Islet of Langerhans (tissue), 1 donor: ENCODE results near the gene PIM2.

ENCODE experiments used
- FAIRE-seq: peaks from one replicate; lab custom pipeline; 2011; peaks lifted over from hg19 to GRCh38; lab: Jason Lieb, UNC

PIM2 gene

DNA sequence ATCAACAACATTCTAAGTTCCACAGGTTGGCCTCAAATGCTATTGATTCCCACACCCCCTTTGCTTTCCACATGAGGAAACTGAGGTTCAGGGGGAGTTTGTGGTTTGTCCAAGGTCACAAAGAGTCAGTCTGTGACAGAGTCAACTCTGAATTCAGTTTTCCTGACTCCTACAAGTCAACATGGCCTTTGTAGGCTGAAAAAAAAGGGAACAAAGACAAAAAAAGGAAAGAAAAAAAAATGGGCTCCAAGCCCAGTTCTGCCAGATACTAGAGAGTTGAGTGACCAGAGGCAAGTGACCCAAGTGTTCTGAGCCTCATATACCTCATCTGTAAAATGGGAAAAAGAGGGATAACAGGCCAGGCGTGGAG, 16.5 kb upstream of the PIM2 start:
- FAIRE-seq = no peak

DNA sequence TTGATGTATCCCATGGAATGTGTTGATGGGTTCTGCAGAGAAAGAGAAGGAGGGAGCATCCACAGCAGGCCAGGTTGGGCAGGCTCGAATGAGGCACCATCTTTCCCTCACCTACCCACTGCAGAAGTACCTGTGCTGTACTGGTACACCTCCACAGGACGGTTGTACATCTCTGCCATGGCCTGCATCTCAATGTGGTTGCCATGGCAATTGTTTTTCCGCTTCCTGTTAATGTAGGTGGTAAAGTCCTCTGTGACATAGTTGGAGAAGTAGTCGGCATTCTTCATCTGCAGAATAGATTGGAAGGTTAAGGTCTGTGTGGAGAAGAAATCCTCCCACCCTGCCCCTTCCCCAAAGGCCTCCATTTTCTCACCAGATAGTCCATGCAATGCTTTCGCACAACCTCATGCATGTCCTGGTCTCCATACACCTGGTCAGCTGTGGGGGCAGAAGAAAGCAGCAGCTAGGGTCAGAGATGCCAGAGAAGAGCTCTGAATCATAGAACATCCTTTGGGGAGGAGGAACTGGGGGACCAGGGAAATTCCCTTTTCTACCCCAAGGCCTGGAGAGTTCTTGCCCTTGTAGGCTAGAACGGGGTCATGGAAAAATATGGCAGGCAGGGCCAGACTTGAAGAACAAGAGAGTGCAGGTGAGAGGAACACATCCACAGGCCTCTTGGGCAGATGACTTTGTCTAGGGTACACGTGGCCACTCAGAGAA, 15.9 kb upstream of the PIM2 start:
- no peak for FAIRE-seq

DNA sequence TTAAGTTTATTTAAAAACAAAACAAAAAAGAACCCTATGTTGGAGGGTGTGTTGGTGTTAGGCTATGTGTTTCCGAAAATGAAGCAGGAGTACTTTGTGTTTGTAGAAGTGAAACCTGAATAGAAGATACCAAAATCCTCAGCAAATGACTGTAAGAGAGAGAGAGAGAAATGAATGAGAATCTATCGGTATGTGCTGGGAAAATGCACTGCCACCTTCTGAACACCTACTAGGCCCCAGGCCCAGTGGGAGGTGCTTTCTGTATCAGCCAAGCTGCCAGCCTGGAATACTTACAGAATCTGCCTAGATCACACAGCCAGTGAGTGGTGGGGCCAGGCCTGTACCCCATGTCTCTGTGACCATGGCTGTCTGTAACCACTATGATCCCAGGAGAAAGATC, 14.9 kb upstream of the PIM2 start:
- no peak for FAIRE-seq

DNA sequence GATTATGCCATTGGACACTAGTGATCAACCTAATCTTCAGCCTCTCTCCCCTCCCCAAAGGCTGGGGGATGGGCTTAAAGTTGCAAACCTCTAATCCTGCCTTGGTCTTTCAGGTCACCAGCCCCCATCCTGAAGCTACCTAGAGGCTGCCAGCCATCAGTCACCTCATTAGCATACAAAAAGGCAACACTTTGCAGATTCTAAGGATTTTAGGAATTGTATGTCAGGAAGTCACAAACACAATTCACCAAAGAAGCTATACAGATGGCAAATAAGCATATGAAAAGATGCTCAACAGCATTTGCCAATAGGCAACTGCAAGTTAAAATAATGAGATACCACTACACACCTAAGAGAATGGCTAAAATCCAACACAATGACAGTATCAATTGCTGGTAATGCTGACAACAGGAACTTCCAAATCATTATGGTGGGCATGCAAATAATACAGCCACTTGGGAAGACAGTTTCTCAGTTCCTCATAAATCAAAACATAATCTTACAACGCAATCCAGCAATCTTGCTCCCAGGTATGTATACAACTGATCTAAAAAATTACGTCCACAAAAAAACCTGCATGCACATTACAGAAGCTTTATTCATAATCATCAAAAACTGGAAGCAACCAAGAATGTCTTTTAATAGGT, 9.0 kb upstream of the PIM2 start:
- FAIRE-seq = no peak

DNA sequence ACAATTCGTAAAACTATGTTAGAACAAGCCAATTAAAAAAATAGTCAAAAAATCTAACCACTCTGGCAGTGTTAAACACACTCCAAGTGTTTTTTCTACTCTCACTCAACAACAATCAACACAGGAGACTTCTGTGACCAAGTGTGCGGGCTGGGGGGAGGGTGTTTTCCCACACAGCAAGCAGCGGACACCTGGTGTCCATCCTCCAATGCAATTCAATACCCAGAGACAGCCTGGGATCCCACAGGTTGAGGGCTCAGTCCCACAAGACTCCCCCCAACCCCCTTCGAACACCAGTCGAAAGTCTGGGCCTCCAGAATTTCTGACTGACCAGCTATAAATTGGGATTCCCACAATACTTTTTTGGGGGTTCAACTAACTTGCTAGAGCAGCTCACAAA, 8.3 kb upstream of the PIM2 start:
- FAIRE-seq = no peak

DNA sequence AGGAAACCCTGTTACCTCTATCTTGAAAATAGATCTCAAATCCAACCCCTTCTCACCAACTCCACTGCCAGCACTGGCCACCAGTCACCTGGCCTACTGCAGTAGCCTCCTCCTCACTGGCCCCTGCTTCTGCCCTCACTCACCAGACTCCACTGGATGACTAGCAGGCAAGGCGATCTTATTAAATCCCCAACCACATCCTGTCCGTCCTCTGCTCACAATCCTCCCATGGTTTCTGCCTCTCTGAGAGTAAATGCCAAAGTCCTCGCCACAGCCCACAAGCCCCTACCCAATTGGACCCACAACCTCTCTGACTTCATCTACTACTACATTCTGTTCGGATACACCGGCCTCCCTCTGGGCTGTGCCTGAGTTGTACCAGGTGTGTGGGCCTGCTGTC, 5.4 kb upstream of the PIM2 start:
- FAIRE-seq = no peak

DNA sequence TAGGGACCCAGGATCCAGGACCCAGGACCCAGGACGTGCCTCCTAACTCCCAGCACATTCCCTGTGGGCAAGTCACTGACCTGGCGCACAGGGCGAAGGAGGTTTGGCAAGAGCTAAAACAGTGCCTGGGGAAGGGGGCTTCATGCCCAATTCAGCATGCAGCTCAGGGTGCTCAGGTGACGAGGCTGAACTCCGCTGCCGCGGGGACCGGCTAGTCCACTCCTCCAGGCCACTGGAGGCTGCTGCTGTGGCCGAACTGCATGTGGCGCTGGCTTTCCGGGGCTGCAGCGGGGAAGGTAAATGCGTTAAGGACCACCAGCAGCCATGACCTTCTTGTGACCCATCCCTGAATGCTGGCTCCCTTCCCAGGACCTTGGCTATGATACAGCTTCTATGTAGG, 4.9 kb upstream of the PIM2 start:
- no peak for FAIRE-seq

DNA sequence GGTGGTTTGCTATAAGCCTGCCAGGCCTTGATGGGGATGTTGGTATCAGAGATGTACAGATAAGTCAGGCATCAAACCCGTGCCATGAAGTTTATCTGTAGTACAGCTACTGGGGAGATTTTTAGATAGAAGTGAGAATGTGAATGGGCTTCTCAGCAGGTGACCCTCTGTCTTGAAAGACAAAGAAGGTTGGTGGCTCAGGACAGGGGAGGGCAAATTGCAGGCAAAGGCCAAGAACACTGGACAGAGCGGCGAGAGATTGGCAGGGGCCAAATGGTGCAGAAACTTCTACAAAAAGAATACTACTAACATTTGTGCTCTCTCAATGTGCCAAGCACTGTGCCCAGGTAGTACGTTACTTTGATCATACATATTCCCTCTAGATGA, 1.9 kb upstream of the PIM2 start:
- no peak for FAIRE-seq

DNA sequence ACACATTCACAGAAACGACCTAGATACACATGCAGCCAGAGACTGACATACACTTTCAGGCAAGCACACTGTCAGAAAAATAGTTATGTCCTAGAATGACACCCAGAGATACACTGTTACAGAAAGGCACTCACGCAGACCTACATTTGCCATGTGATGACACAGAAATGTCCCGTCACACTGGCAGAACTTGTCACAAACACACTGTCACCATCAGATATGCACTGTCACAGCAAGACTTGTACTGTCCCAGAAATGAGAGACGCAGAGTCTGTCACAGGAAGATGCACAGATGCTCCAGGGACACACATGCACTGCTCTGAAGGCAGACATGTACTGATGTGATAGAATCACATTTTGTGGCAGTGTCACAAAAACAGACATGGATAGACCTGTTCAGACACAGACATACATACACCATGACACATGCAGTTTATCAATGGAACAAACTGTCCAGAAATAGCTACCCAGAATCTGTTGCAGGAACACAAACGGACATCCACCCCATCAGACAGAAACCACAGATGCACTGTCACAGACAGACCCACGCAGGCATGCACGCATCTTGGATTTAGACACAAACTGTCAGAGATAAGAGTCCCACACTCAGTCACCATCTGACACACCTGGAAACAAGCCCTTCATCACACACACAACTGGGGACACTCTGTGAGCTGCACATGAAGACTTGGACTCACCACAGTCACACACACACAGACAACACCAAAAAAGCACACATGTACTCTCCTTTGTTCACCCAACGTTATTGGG, 1.3 kb upstream of the PIM2 start:
- no peak for FAIRE-seq

DNA sequence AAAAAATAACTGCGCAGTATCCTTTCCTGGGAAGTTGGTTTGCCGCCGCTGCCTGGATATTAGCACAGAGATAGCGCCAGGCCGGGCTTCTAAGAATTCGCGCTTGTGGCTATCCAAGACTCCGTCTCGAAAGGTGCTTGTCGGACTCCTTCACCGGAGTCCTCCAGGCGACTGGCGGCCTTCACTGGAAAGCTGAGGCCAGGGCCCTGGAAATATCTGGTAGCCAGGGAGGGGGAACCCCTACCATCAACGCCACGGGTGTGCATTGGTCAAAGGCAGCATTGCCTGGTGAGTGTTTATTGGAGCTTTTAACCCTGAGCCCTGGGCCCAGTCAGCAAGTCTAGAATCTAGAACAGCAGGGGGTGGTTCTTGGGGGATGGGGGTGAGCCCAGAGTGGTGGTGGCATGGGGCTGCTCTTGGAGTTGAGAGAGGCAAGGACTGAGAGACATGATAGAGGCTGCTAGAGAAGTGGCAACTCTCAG, 577 bp upstream of the PIM2 start:
- FAIRE-seq = no peak

DNA sequence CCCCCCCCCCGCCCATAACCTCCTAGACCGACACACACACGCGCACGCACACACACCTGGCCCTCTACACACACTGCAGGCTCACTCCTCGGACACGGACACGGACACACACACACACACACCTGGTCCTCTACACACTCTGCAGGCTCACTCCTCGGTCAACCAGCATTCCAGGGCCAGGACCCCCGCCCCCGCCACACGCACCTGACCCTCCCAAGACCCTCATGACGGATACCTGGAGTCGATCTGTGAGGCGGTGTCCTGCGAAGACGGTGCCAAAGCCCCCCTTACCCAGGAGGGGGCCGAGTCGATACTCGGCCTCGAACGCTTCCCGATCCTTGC, 552 bp downstream of the PIM2 start:
- no peak for FAIRE-seq

DNA sequence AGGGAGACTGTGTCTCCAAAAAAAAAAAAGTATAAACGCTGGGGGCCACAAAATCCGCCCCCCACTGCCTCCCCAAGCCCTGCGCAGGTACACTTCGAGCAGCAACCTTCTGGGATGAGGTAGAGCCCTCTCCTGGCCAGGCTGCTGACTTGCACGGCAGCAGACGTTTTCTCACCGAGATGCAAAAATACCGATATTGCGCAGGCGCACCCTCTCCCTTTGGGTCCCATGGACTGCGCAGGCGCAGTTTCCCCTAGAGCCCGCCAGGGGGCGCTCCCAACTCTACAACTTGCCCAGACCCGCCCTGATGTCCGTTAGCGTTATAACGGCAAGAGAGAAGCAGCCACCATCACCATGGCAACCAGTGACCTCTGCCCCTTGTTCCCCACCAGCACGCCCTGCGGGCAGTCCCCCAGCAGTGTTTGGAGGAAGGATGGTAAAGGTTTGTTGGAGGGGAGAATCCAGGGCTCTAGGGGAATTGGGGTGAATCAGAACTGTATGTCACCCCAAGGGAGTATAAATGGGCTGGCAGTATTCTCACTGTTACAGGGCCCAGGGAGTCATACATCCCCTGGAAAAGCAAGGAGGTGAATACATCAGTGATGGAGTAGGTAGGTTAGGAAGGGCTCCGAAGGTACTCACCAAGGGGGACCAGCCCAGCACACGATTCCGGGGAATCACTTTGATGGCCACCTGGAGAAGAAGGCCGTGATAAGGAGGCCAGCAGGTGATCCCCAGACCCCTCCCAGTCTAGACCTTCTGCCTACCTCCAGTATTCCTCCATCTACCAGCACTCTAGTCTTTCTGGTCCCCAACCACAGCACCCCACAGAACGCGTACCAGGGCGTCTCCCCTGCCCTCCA, 1.5 kb downstream of the PIM2 start:
- FAIRE-seq = peak; percentile 100

DNA sequence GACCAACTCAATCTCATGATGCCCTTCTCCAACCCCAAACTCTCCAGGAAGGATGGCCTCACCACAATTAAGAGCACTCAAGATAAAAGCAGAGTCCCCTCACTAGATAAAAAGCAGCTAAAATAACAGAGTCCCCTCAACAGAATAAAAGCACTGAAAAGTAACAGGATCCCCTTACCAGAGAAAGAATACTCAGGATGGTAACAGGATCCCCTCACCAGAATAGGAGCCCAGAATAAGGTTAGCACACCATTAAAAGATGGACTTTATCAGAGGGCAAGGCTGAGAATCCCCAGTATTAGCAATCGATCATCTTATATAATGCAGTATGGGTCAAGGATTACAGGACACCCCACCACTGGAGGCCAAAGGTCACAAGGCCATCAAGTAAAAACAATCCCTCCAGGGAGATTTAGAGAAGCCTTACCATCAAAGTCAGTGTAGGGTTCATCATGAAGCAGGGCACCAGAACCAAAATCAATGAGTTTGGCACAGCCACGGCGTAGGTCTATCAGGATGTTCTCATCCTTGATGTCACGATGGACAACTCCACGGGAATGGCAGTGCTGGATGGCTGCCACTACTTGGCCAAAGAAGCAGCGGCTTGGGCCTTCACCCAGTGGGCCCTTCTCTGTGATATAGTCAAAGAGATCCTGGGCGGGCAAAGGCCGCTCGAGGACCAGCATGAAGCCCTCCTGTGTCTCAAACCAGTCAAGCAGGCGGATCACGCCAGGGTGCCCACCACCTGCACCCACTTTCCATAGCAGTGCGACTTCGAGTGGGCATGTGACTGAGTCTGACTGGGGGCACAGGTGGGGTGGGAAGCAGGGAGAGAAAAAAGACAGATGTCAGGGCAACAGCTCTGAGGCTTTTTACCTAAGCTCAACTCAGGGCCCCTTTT, 4.0 kb downstream of the PIM2 start:
- FAIRE-seq = no peak

DNA sequence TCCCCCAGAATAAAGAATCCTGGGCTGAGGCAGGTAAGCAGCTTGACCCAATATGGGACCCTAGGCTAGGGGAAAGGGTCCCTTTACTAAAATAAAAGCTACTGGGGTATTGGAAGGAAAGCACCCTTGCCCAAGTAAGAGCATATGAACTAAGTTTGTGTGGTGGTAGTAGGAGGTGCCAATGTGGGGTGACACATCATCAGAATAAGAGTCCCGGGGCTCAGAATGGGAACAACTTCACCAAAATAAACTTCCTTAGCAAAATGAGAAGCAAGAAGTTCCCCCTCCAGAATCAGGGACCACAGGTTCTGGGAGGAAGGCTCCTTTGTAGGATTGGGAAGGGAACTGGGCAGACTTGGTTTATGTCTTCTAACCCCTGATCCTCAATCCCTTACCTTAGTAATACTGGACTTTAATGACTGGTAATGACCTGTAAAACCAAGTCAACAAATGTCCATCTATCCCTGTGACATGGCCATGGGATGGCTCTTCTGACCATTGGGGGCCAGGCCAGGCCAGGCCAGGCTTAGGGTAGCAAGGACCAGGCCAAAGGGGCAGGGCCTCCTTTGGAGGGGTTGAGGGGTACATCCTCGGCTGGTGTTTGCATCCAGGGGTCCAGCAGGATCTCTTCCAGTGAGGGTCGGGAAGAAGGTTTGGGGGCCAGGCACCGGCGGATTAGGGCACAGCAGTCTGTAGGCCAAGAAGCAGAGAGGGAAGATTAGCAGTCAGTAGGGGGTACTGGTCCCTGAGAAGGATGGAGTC, 5.0 kb downstream of the PIM2 start:
- FAIRE-seq = no peak

DNA sequence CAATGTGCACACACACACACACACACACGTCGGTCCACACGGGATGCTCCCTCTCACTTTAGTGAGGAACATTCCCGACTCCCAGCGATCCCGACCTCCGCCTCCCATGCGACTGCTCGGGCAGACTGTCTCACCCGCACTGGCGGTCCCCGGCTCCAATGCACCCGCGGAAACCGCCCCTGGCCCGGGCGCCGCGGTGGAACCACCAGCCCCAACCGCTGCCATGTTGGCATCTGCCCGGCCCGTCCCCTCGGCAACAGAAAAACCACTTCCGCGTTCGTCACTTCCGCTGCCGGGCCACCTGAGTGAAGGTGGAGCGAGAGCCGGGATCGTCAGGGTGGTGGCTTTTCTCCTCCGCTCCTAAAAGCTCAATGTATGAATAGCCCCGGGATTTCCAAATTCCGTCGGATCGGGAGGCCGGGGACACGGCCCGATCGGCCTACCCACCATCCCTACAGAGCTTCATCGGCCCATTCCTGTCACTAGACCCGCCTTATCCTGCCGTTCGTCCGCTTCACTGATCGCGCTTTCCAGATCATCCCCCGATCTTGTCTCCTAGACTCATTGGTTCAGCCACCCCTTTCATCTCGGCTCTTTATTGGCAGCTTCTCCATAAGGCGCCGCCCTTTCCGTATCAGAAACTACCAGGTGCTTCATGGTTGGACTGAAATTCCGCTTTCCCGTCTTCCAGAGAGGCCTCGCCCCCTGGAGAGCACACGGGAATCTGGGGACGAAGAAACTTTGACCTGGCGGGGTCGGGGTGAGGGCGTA, 7.2 kb downstream of the PIM2 start, which contains the start of gene SLC35A2:
SLC35A2 (minus strand) TSS at position 235 of the 771 bp plus-strand sequence; CDS start at position 225, 10 bp downstream.
- FAIRE-seq = peak; percentile 88

DNA sequence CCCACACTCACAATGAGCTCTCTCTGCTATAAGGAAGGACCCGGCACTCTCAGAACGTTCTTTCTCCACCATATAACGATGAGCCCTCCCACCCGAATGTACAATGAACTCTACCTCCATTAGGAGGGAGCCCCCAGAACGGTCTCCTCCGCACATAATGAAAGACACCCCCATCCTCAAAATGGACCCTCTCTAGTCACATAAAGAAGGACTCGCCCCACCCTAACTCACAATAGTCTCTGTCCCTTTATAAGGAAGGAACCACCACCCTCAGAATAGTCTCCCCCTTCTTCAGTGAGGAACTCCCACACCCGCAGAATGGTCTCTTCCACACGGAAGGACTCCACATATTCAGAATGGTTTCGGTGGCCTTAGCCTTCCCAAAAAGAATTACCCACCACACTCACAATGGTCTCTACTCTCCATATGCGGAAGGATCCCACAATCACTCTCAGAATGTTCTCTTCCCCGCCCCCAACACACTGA, 7.9 kb downstream of the PIM2 start:
- no peak for FAIRE-seq

DNA sequence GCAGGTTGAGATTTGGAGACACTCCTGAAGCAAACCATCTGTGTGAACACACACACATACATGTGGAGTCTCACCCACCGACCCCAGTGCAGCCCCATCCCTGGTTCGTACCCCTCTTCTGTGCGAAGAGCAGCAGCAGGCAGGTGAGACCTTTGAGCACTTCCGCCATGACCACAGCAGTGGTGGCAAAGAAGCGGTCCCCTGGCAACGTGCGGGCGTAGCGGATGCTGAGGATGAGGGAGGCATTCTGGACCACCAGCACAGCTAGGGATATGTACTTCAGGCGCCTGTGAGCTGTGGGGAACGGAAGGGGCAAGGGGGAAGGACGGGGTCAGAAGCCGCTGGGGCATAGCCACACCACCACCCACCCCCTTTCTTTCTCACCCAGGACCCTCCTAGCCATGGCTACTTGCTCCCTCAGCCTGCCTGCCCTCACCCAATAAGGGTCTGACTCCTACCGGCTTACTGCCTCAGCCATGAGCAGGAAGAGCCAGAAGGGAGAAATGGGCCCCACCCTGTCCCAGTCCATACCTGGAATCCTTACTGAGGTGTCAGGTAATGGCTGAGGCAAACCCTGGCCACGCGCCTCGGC, 9.0 kb downstream of the PIM2 start:
- FAIRE-seq = no peak

DNA sequence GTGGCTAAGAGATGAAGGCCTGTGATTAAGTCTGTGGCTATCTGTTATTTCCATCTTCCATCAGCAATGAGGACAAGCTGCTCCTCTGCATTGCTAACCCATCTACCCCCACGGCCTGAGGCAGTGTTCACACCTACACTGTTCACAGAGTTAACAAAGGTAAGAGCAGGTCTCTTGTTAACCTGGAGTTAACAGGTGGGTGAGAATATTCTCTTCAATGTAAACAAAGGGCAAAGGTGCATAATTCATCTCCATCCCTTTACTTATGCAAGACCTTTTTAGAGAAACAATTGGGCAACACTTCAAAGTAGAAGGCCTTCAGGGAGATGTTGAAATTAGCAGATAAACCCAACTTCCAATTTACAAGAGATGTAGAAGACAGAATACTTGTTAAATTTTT, 10.2 kb downstream of the PIM2 start:
- FAIRE-seq = no peak

DNA sequence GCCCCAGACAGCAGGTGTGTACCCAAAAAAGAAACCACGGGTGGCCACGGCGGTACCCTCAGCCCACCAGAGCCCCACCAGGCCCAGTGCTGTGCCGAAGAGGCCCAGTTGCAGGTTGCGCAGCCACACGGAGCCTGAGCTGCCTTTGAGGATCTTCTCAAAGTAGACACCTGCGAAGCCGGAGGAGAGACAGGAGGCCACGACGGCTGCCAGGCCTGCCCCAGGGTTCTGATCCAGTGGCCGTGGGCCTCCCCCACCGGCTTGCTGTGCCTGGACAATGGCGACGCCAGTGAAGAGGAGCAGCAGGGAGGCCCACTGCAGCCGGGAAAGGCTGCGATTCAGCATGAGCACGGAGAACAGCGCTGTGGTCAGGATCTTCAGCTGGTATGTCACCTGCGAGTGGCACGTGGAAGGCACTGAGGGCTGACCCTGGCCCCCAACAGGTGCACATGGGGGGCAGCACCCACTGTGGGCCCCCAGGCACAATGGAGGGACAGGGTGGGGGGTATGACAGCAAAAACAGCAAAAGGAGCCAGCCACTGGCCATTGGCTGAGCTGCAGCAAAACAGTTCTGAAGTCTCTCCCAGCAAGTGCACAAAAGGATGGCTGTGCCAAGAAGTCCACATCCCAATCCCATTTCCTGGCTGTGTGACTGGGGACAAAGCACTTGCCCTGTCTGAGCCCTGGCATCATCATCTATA, 13.6 kb downstream of the PIM2 start:
- no peak for FAIRE-seq
